ENCODE measurements around the gene MATN4. TPM values are rescaled to one million over a fixed set of nuclear protein-coding genes. Genes with fewer than 3 reads are reported as not detected.

MATN4 gene
- total and polyA plus RNA-seq, 2 of the 13 experiments (the other 11 are each of a cell fraction or from before 2014, with no cell fraction given): not detected

- TF ChIP-seq PBX3 (CRISPR knock-in tag; IDR thresholded peaks at IDR 0.05; ENCODE audit: borderline replicate concordance) (no peak), MTF2 (CRISPR knock-in tag; IDR thresholded peaks at IDR 0.05; ENCODE audit: borderline replicate concordance) (no peak), ZBTB26 (CRISPR knock-in tag; IDR thresholded peaks at IDR 0.05; ENCODE audit: borderline replicate concordance) (no peak), ZNF354B (CRISPR knock-in tag; IDR thresholded peaks at IDR 0.05) (no peak), SOX5 (CRISPR knock-in tag; IDR thresholded peaks at IDR 0.05; ENCODE audit: borderline replicate concordance) (no peak), GFI1 (CRISPR knock-in tag; IDR thresholded peaks at IDR 0.05; ENCODE audit: borderline replicate concordance) (peak; percentile 91), GTF3A (CRISPR knock-in tag; conservative IDR thresholded peaks at IDR 0.05) (no peak; the same call in 1 of the 2 replicates), ZC3H13 (CRISPR knock-in tag; IDR thresholded peaks at IDR 0.05) (no peak), ZNF207 (IDR thresholded peaks at IDR 0.05; ENCODE audit: borderline replicate concordance) (no peak), ZNF670 (CRISPR knock-in tag; IDR thresholded peaks at IDR 0.05; ENCODE audit: borderline replicate concordance) (peak; percentile 56; the same call in 1 of the 2 replicates), ZNF251 (CRISPR knock-in tag; IDR thresholded peaks at IDR 0.05) (no peak), SALL1 (CRISPR knock-in tag; IDR thresholded peaks at IDR 0.05) (no peak), ZNF598 (CRISPR knock-in tag; IDR thresholded peaks at IDR 0.05; ENCODE audit: borderline replicate concordance) (no peak), RARA (CRISPR knock-in tag; IDR thresholded peaks at IDR 0.05) (peak; percentile 62), ZNF317 (CRISPR knock-in tag; IDR thresholded peaks at IDR 0.05) (no peak), SIN3B (IDR thresholded peaks at IDR 0.05; ENCODE audit: low read length) (no peak), CCAR2 (optimal IDR thresholded peaks at IDR 0.05; ENCODE audit: low read depth, low read length) (no peak), ZFP36L2 (CRISPR knock-in tag; IDR thresholded peaks at IDR 0.05) (no peak; the same call in 1 of the 2 replicates), ZNF878 (CRISPR knock-in tag; IDR thresholded peaks at IDR 0.05) (no peak), KAT7 (CRISPR knock-in tag; IDR thresholded peaks at IDR 0.05; ENCODE audit: borderline replicate concordance) (peak; percentile 66; the same call in 1 of the 2 replicates), ZNF12 (CRISPR knock-in tag; IDR thresholded peaks at IDR 0.05) (no peak), HMG20A (CRISPR knock-in tag; IDR thresholded peaks at IDR 0.05; ENCODE audit: borderline replicate concordance) (no peak), IKZF5 (CRISPR knock-in tag; IDR thresholded peaks at IDR 0.05) (no peak), NCOA5 (CRISPR knock-in tag; IDR thresholded peaks at IDR 0.05) (no peak), NCOA2 (CRISPR knock-in tag; IDR thresholded peaks at IDR 0.05) (no peak; the same call in 1 of the 2 replicates), ZNF883 (CRISPR knock-in tag; IDR thresholded peaks at IDR 0.05; ENCODE audit: not compliant biosample characterization) (no peak), ZNF264 (CRISPR knock-in tag; IDR thresholded peaks at IDR 0.05) (no peak; the same call in 1 of the 2 replicates), ZNF7 (CRISPR knock-in tag; IDR thresholded peaks at IDR 0.05) (no peak), ZNF570 (CRISPR knock-in tag; IDR thresholded peaks at IDR 0.05; ENCODE audit: borderline replicate concordance) (no peak; the same call in 1 of the 2 replicates)
Observed at GRCh38 chr20:45343532-45344167, 35.6 kb upstream of the MATN4 start (continued).
